ENCODE results near the gene BBX.

BBX gene

DNA sequence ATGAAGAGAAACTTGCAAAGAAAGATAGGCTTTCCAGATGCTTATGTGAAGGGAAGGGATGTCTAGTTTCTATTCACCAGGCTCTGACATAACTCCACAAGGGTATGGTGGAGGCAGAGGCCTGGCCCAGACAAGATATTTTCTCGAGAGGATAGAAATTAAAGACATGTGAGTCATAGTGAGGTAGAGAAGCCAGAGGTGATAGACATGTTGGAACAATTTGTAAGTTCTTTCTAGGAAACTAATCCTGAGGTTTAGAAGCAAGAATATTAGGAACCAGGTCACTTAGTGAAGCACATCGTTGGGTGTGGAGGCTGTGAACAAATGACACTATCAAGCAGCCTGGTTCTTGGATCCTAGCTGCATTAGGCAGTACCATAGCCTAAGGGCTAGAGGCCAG lies 176.9 kb downstream of the BBX start:
- no peaks in the 10 kb centered on the region for H3K27me3 Mint-ChIP-seq
- H3K4me3 Mint-ChIP-seq: no peak overlapping the region
- H3K9me3 Mint-ChIP-seq: no peaks in the 10 kb centered on the region
- peaks cover 8% of the 10 kb centered on the region for H3K36me3 Mint-ChIP-seq
- H3K27ac Mint-ChIP-seq: no peak overlapping the region
- peaks cover 64% of the 10 kb centered on the region for H3K4me1 Mint-ChIP-seq

DNA sequence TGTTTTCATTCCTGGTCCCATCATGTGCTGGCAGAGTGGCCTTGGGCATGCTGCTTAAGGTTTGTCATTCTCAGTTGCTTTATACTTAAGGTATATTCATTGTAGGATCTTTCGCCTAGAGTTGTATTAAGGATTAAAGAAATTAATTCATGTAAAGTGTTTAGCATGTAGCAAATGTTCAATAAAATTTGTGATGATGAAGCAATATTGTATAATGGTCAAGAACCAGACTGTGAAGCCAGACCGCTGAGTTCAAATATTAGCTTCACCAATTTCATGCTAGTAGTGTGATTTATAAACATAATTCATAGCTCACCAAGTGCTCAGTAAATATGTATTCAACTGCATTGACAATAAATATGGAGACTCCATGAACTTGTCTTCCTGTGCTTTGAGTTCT lies 178.5 kb downstream of the BBX start:
- H3K9me3 Mint-ChIP-seq: no peaks in the 10 kb centered on the region
- H3K4me1 Mint-ChIP-seq: peaks cover 72% of the 10 kb centered on the region
- H3K36me3 Mint-ChIP-seq: peaks cover 12% of the 10 kb centered on the region
- no peak overlapping the region for H3K4me3 Mint-ChIP-seq
- H3K27me3 Mint-ChIP-seq: no peaks in the 10 kb centered on the region
- no peak overlapping the region for H3K27ac Mint-ChIP-seq

DNA sequence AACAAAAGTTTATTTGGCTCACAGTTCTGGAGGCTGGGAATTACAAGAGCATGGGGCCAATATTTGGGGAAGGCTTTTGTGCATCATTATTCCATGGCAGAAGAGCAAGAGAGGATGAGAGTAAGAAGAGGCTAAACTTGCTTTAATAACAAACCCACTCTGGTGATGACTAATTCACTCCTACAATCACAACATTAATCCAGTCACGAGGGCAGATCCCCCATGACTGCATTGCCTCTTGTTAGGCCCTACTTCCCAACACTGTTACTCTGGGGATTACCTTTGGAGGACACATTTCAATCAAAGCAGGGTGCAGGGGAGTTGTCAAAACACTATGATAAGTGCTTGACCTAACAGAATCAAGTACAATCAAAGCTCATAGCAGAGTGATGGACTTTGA lies 181.7 kb downstream of the BBX start:
- H3K9me3 Mint-ChIP-seq: no peaks in the 10 kb centered on the region

DNA sequence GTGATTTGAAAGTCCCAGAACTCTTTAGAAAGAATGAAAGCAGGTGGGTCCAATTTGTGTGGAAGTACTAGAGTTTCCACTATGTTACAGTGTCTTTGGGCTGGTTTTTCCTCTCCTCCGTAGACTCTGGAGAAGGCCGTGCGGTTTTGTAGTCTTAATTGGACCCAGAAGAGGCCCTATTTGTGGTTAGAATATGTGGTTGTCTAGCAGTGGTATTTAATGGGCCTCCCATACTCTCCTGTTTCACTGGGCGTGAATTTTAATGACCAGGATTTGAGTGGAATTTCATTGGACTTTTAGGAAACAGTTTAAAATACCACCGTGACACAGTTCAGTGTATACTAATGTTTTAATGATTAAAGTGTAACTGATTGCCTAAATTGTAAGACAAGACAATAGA lies 182.3 kb downstream of the BBX start:
- no peaks in the 10 kb centered on the region for H3K27me3 Mint-ChIP-seq
- H3K4me1 Mint-ChIP-seq: peaks cover 50% of the 10 kb centered on the region
- H3K27ac Mint-ChIP-seq: no peak overlapping the region
- H3K4me3 Mint-ChIP-seq: no peak overlapping the region
- H3K36me3 Mint-ChIP-seq: peaks cover 8% of the 10 kb centered on the region
- H3K9me3 Mint-ChIP-seq: no peaks in the 10 kb centered on the region

More for the DNA sequence above, 181.7 kb downstream of the BBX start:
- no peak overlapping the region for H3K4me3 Mint-ChIP-seq
- no peak overlapping the region for H3K27ac Mint-ChIP-seq
- H3K27me3 Mint-ChIP-seq: no peaks in the 10 kb centered on the region
- peaks cover 10% of the 10 kb centered on the region for H3K36me3 Mint-ChIP-seq
- peaks cover 56% of the 10 kb centered on the region for H3K4me1 Mint-ChIP-seq

DNA sequence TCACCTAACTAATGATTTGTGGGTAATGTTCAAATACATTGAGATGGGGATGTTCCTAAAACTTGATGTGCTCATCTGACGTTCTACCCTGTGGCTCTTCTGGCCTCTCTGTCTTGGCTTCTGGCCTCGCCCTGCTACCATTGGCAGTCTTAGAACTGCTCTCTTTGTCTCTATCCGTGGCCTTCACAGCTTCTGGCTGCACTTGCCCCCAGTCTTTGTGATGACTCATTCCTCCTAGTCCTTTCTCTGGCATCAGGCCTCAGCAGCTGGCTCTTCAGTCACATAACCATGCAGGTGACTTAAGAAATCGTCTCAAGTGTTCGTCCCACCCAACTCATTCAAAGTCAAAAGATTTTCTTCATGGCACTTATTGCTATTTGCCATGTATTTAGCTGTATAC lies 188.1 kb downstream of the BBX start:
- Mint-ChIP-seq H3K27me3 (no peaks in the 10 kb centered on the region), H3K9me3 (no peaks in the 10 kb centered on the region), H3K36me3 (peaks cover 24% of the 10 kb centered on the region), H3K27ac (no peak overlapping the region), H3K4me1 (peaks cover 1% of the 10 kb centered on the region), H3K4me3 (no peak overlapping the region)

DNA sequence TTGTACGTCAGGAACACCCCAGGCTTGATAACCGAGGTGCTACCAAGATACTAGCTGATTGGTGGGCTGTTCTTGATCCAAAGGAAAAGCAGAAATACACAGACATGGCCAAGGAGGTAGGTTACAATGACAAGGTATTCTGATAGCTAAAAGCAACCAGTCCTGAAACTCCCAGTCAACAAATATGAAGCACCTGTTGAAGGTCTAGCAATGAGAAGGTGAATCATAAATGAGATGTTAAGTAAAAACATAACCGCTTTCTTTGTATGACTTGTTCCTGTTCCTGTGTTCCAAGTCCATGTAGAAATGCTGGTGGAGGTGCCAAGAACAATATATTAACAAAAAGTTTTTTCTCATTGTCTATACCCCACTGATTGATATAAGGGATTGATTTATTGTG lies 194.0 kb downstream of the BBX start:
- H3K4me1 Mint-ChIP-seq: peaks cover 6% of the 10 kb centered on the region
- H3K9me3 Mint-ChIP-seq: no peaks in the 10 kb centered on the region
- no peaks in the 10 kb centered on the region for H3K27me3 Mint-ChIP-seq
- no peak overlapping the region for H3K4me3 Mint-ChIP-seq
- H3K27ac Mint-ChIP-seq: no peak overlapping the region
- H3K36me3 Mint-ChIP-seq: peaks cover 29% of the 10 kb centered on the region

DNA sequence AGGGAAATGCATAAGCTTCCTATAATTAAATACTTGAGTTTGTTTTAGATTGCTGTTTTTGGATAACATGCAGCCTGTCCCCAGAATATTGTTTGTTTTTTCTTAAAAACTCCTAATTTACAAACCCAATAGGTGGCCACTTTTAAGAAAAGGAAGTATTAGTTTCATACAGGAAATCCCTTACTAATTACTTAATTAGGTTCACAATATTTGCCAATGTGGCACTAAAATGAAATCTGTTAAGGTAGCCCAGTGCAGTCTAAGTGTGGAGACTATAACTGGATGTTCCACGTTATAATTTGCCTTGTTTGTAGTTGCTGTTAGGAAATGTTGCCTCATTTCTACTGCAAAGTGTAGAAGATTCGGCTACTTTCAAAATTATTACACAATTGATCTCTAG lies 195.8 kb downstream of the BBX start:
- H3K9me3 Mint-ChIP-seq: no peaks in the 10 kb centered on the region
- no peaks in the 10 kb centered on the region for H3K27me3 Mint-ChIP-seq
- H3K4me1 Mint-ChIP-seq: peaks cover 6% of the 10 kb centered on the region
- no peak overlapping the region for H3K27ac Mint-ChIP-seq
- no peak overlapping the region for H3K4me3 Mint-ChIP-seq
- H3K36me3 Mint-ChIP-seq: peaks cover 18% of the 10 kb centered on the region

DNA sequence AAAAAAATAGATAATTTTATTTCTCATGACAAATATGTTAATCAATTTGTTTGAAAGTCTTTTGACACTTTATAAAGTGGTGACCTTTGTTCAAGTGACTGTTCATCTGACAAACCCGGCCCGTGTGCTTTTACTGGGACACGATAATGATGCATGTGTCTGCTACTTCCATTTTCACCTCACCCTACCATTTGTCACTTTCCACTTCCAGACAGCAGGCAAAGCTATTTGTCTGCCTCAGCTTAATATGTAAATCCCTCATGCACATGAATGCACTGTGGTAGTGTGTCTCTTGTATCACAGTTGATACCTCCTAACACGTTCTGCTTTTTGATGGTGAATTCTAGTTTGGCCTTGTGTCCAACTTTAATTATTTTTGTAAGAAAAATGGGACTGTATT lies 204.3 kb downstream of the BBX start:
- H3K4me1 Mint-ChIP-seq: peaks cover 24% of the 10 kb centered on the region
- H3K27me3 Mint-ChIP-seq: no peaks in the 10 kb centered on the region
- H3K36me3 Mint-ChIP-seq: peaks cover 10% of the 10 kb centered on the region
- no peak overlapping the region for H3K4me3 Mint-ChIP-seq
- no peak overlapping the region for H3K27ac Mint-ChIP-seq
- H3K9me3 Mint-ChIP-seq: no peaks in the 10 kb centered on the region

DNA sequence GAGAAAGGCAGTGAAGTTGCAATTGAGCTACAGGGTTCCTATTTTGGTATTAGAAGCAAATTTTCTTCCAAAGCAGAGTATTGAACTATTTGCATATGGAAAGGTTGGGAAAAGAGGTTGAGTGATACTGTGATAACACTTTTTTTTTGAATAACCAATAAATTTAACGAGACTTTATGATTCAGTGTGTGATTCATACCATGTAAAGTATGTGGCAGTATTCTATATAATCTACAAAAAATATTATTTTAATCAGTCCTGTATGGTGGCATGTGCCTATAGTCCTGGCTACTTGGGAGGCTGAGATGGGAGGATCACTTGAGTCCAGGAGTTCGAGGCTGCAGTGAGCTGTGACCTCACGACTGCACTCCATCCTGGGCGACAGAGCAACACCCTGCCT lies 206.9 kb downstream of the BBX start:
- H3K27me3 Mint-ChIP-seq: no peaks in the 10 kb centered on the region
- H3K27ac Mint-ChIP-seq: no peak overlapping the region
- H3K36me3 Mint-ChIP-seq: peaks cover 12% of the 10 kb centered on the region
- no peaks in the 10 kb centered on the region for H3K9me3 Mint-ChIP-seq
- H3K4me1 Mint-ChIP-seq: peaks cover 24% of the 10 kb centered on the region
- H3K4me3 Mint-ChIP-seq: no peak overlapping the region

DNA sequence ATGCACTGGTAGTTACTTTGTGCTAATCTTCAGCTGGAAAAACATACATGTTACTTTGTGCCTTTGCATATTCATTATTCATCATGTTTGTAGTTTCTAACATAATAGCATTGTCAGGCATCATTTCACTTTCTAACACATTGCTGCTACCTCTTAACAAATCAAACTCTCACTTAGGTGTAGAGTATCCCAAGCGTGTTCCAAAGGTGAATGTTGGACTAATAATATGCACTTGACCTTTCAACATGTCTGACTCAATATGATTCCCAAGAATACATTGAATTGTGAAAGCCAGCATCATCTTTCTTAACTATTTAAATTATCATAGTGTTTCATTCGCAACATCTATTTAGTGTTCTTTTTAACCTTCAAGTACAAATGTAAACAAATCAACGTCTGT lies 211.6 kb downstream of the BBX start:
- H3K4me1 Mint-ChIP-seq: peaks cover 18% of the 10 kb centered on the region
- H3K9me3 Mint-ChIP-seq: no peaks in the 10 kb centered on the region
- H3K36me3 Mint-ChIP-seq: peaks cover 9% of the 10 kb centered on the region
- no peak overlapping the region for H3K4me3 Mint-ChIP-seq
- H3K27me3 Mint-ChIP-seq: no peaks in the 10 kb centered on the region
- no peak overlapping the region for H3K27ac Mint-ChIP-seq

DNA sequence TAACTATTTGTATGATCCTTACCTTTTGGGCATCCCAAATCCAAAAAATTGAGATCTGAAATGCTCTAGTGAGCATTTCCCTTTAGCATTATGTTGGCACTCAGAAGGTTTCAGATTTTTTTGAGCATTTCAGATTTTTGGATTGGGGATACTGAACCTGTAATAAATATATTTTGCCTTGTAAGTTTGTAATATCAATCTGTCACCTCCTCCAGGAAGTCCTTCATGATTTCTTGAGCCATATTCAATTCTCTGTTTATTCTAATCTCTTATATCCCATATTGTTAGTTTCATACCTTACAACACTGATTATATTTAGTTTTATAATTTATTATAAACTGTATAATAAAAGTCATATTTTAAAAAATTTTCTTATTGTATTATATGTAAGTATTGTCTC lies 215.2 kb downstream of the BBX start:
- Mint-ChIP-seq H3K9me3 (no peaks in the 10 kb centered on the region), H3K4me1 (peaks cover 3% of the 10 kb centered on the region), H3K4me3 (no peak overlapping the region), H3K36me3 (peaks cover 2% of the 10 kb centered on the region), H3K27me3 (no peaks in the 10 kb centered on the region), H3K27ac (no peak overlapping the region)

DNA sequence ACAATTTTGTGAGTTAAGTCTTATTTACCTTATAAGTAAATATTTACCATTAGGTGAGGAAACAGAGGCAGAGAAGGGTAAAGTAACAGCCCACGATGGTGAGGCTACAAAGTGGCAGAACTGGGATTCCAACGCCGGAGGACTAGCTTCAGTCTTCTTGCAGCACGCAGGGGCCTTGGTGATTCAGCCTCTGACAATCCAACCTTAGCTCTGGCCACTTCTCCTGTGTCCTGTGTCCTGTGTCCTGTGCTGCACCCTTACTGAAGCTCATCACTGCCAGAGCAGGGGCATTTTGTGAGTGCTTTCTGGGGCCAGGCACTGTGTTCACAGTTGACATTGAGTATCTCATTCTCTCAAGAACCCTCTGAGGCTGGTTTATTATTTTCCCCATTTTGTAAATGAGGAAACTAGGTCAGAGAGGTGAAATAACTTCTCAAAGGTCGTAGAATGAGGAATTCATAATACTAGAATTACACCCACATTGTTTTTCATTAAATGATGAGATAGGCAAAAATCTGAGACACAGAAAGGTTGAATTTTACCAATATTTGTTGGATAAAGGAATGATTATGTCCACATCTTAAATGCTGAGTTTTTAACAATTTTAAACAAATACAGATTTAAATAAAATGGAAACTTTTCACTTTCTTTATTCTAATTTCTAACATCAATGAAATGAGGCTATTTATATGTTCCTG lies 215.9 kb downstream of the BBX start:
- H3K4me3 Mint-ChIP-seq: no peak overlapping the region
- H3K27ac Mint-ChIP-seq: no peak overlapping the region
- peaks cover 3% of the 10 kb centered on the region for H3K4me1 Mint-ChIP-seq
- no peaks in the 10 kb centered on the region for H3K9me3 Mint-ChIP-seq
- H3K36me3 Mint-ChIP-seq: peaks cover 2% of the 10 kb centered on the region
- H3K27me3 Mint-ChIP-seq: no peaks in the 10 kb centered on the region

DNA sequence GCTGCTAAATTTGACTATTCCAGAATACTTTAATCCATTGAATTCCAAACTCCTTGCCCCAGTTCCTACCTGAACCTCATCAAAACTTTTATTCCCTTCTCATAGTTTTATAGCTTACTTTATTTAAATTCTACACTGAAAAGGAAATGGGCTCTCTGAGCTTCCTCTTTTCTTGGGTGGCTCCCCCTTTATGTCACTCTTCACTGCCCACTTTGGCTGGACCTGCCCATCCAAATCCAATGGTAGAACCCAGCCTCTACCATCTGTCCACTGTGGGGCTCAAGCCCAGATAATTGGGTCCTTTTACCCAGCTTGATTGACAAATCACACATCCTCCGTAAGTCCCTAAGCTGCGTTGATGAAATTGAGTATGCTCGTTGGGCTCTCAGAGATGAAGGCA lies 216.5 kb downstream of the BBX start:
- Mint-ChIP-seq H3K27me3 (no peaks in the 10 kb centered on the region), H3K4me1 (peaks cover 3% of the 10 kb centered on the region), H3K36me3 (peaks cover 4% of the 10 kb centered on the region), H3K4me3 (no peak overlapping the region), H3K9me3 (no peaks in the 10 kb centered on the region), H3K27ac (no peak overlapping the region)

DNA sequence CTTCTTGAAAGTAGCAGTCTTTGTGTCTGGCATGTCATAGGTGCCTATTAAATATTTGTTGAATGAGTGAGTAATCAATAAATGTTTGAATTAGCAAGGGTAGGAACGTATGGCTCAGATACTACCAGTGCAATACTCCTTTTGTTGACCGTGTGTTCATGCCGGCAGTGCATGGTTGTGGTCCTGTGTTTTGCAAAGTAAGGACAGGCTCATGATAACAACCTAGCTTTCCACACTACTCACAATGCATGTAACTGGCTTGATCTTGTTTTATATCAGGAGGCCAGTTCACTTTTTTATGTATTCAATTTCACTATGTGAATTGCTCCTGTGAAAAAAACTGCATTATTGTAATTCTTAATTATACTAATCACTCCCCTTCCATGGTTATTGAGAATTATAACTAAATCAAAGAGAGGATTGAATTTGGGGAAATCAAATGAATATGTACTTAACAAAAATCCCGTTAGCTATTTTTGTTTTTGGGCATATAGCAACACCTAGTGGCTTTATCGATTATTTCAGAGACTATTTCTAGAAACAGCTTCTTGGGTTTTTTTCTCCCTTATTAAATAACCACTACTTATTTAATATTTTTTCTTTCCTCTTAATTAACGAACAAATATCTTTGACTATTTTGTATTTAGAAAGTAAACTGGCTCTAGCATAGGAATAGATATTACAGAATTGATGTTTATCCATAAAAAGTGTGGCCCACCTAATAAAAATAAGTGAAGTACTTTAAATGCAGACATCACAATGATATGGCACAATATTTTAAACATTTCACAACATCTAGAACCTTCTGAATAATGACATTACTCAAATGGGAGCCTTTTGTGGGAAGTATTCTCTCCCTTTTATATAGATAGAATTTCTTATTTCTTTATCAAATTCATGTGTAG lies 218.5 kb downstream of the BBX start:
- Mint-ChIP-seq H3K27me3 (no peaks in the 10 kb centered on the region), H3K9me3 (no peaks in the 10 kb centered on the region), H3K27ac (no peak overlapping the region), H3K4me3 (no peak overlapping the region), H3K36me3 (peaks cover 5% of the 10 kb centered on the region), H3K4me1 (peaks cover 3% of the 10 kb centered on the region)

DNA sequence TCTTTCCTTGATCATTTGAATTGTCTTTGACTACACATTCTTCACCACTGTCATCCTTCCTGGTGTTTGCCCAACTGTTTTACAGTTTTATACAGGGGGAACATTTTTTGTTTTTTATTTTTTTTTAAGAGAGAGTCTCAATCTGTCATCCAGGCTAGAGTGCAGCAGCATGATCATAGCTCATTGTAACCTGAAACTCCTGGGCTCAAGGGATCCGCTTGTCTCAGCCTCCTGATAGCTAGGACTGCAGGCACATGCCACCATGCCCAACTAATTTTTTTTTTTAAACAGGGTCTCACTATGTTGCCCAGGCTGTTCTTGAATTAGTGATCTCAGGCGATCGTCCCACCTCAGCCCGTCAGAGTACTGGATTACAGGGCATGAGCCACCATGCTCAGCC lies 222.6 kb downstream of the BBX start:
- no peak overlapping the region for H3K4me3 Mint-ChIP-seq
- no peaks in the 10 kb centered on the region for H3K9me3 Mint-ChIP-seq
- H3K27ac Mint-ChIP-seq: no peak overlapping the region

DNA sequence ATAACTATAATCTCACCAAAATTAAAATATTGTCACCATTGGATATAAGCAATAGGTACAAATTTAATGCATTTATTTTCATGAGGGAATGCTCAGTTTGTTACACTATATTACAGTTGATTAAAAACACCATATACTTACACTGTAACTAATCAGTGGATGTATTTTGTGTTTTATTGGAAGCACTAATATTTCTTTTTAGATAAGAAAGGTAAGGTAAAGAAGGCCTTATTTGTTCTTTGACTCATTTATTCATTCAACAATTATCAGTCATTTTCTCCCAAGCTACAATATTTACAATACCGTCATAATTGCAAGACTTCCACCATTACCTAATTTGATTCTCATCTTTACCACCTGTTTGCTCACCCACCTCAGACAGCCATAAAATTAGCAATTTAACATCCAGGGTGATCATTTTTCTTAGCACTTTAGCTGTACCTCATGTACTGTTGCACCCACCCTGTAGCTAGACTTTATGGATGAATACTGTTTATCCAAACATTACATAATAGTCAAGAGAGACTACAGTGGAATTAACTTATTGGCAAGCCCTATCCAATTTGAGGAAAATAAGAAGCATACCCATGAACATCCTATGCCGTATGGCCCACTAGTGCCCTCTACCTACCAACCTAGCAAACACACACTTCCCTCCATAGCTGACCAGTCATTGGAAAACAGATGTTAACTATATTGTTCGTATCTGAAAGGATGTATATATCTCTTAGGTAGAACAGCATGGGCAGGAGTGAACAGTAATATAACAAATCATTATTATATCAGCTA lies 229.6 kb downstream of the BBX start:
- peaks cover 10% of the 10 kb centered on the region for H3K36me3 Mint-ChIP-seq
- H3K9me3 Mint-ChIP-seq: no peaks in the 10 kb centered on the region
- H3K27ac Mint-ChIP-seq: no peak overlapping the region
- no peaks in the 10 kb centered on the region for H3K4me1 Mint-ChIP-seq
- no peak overlapping the region for H3K4me3 Mint-ChIP-seq
- no peaks in the 10 kb centered on the region for H3K27me3 Mint-ChIP-seq

More for the DNA sequence above, 222.6 kb downstream of the BBX start:
- Mint-ChIP-seq H3K27me3 (no peaks in the 10 kb centered on the region), H3K4me1 (no peaks in the 10 kb centered on the region), H3K36me3 (peaks cover 5% of the 10 kb centered on the region)
